Vagina (tissue), 2 donors: ENCODE data around the gene CHST5. TPM values are rescaled to one million over a fixed set of nuclear protein-coding genes. Genes with fewer than 3 reads are reported as not detected.

Experiments
- DNase-seq, 2 donors: peaks; one replicate each; pipeline ENCODE4 v3.0.0-alpha.2; 2017; ENCODE audit errors: extremely low spot score in 2 of 2
- H3K27ac ChIP-seq: fragments of 200-600 bp; sonication (generic); one replicate; pipeline ENCODE4 v1.5.1; 2019
- H3K27me3 ChIP-seq: fragments of 200-600 bp; sonication (generic); one replicate; pipeline ENCODE4 v1.5.1; 2019
- H3K36me3 ChIP-seq, 2 donors: fragments of 200-600 bp; sonication (generic); one replicate each; pipeline ENCODE4 v1.5.1; 2017 to 2019
- H3K4me1 ChIP-seq: fragments of 200-600 bp; sonication (generic); one replicate; pipeline ENCODE4 v1.5.1; 2019
- H3K4me3 ChIP-seq, 2 donors: fragments of 200-600 bp; sonication (generic); 1 replicate in 1 of 2; 2 replicates in 1 of 2; pipeline ENCODE4 v1.5.1; 2016 to 2019
- H3K9me3 ChIP-seq: fragments of 200-600 bp; sonication (generic); one replicate; pipeline ENCODE4 v1.5.1; 2019
- POLR2A ChIP-seq, 2 donors: fragments of 450-650 bp; IDR thresholded peaks; one replicate each; pipeline ENCODE4 v1.6.1; 2017; ENCODE audit warnings: antibody characterized with exemption in 2 of 2, mild to moderate bottlenecking in 2 of 2, moderate library complexity in 2 of 2
- POLR2AphosphoS5 ChIP-seq, 2 donors: sonication (generic); formaldehyde crosslinking; IDR thresholded peaks; one replicate each; pipeline ENCODE4 v1.9.0; 2017; ENCODE audit warnings: antibody characterized with exemption in 2 of 2, mild to moderate bottlenecking in 2 of 2, low read depth in 1 of 2; ENCODE audit not compliant: insufficient read depth in 1 of 2
- intact Hi-C: fragments of 100-400 bp; cut with DNase I; formaldehyde crosslinking; loops from one replicate; pipeline ENCODE4 v1.15.1; 2023
- total RNA-seq: library from RNA; depleted of rRNA; stranded (reverse); fragments of >200 nt; gene quantifications from one replicate; pipeline ENCODE4 v1.2.3, GENCODE V29; 2016
- TF ChIP-seq, protein P1 (sequence below), 3 experiments: fragments of 450-650 bp in 2 of 3; fragments of 200-600 bp in 1 of 3; sonication (generic) in 1 of 3; IDR thresholded peaks; one replicate each; pipeline ENCODE4 v1.5.1; 2017 to 2019; ENCODE audit warnings: antibody characterized with exemption in 3 of 3, mild to moderate bottlenecking in 2 of 3, moderate library complexity in 2 of 3

Gene CHST5
- not detected for total RNA-seq

DNA sequence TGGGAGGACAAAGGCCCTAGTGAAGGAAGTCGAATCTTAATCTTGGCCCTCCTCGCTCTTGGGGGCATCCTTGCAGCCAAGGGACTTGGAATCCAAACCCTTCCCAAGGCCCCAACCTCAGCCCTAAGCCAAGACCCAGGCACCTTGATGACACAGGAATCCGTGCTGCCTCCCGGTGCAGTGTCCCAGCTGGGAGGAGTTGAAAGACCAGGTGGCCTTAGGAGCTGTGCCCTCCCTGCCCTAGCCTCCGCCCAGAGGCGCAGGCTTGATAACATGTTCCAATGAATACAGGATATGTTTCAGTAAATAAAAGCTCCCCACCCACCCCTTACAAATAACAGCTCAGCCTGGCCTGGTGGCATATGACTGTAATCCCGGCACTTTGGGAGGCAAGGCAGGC is at the start of gene CHST5:
CHST5 (minus strand) TSS at position 208 of the 400 bp plus-strand sequence. CDS start 5,724 bp downstream, outside the sequence.
- Histone ChIP-seq H3K4me1 (no peaks in the 10 kb centered on the region), H3K27ac (no peak within 1 kb of the TSS), H3K4me3 (no peak within 1 kb of the TSS), H3K36me3 (no peaks in the 10 kb centered on the region), H3K27me3 (no peaks in the 10 kb centered on the region), H3K9me3 (no peaks in the 10 kb centered on the region)
- DNase-seq: no peak
- TF ChIP-seq POLR2AphosphoS5 (IDR thresholded peaks at IDR 0.05; ENCODE audit: insufficient read depth in 1 of 2, low read depth in 1 of 2) (no peak), POLR2A (IDR thresholded peaks at IDR 0.05) (no peak)
- TF ChIP-seq, protein P1, sequence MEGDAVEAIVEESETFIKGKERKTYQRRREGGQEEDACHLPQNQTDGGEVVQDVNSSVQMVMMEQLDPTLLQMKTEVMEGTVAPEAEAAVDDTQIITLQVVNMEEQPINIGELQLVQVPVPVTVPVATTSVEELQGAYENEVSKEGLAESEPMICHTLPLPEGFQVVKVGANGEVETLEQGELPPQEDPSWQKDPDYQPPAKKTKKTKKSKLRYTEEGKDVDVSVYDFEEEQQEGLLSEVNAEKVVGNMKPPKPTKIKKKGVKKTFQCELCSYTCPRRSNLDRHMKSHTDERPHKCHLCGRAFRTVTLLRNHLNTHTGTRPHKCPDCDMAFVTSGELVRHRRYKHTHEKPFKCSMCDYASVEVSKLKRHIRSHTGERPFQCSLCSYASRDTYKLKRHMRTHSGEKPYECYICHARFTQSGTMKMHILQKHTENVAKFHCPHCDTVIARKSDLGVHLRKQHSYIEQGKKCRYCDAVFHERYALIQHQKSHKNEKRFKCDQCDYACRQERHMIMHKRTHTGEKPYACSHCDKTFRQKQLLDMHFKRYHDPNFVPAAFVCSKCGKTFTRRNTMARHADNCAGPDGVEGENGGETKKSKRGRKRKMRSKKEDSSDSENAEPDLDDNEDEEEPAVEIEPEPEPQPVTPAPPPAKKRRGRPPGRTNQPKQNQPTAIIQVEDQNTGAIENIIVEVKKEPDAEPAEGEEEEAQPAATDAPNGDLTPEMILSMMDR (IDR thresholded peaks at IDR 0.05): no peak
- intact Hi-C loops: no loop called here

DNA sequence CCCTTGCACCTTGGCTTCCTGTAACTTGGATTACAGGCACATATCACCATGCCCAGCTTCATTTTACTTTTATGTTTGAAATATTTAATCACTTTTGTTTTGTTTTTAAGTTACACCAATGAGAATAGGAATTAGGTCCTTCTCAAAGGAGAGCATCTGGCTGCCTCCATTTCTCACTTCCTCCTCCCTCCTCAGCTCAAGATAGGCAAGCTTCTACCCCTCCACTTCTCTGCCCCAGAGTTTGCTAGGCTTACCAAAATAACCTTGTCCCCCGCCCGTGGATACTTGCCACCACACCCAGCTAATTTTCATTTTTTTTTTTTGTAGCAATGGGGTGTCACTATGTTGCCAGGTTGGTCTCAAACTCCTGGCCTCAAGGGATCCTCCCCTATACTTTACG is 48.2 kb upstream of the CHST5 start:
- Histone ChIP-seq H3K9me3 (no peaks in the 10 kb centered on the region), H3K27me3 (no peaks in the 10 kb centered on the region), H3K4me3 (no peak overlapping the region), H3K4me1 (no peaks in the 10 kb centered on the region), H3K27ac (no peak overlapping the region), H3K36me3 (peaks cover 0 to 11% of the 10 kb centered on the region in 2 donors)
- DNase-seq: no peak
- TF ChIP-seq, protein P1 (IDR thresholded peaks at IDR 0.05): no peak
- TF ChIP-seq POLR2AphosphoS5 (IDR thresholded peaks at IDR 0.05; ENCODE audit: insufficient read depth in 1 of 2, low read depth in 1 of 2) (no peak), POLR2A (IDR thresholded peaks at IDR 0.05) (no peak)
- intact Hi-C loops: no loop called here

DNA sequence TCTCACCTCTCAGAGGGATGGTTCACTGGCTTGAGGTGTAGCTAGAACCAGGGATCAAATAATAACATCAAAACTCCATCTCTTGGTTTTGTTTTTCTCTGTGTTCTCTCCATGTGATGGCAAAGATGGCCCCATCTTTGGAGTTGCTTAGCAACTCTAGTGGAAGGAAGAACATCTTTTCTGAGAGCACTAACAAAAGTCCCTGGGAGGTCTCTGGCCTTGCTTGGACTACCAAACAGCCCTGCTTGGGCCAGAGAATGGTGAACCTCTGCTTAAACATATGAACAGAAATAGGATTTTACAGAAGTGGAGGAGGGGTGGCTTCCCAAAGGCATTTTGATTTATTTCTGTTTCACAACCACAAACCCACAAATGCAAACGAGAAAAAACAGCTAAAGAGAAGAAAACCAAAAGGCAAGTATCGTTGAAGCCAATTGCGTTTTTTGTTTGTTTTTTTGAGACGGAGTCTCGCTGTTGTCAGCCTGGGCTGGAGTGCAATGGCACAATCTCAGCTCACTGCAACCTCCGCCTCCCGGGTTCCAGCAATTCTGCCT is 43.5 kb upstream of the CHST5 start:
- H3K36me3 ChIP-seq: peaks cover 0 to 49% of the 10 kb centered on the region in 2 donors
- no peaks in the 10 kb centered on the region for H3K27me3 ChIP-seq
- no peak for DNase-seq
- no peaks in the 10 kb centered on the region for H3K9me3 ChIP-seq
- no peaks in the 10 kb centered on the region for H3K4me1 ChIP-seq
- intact Hi-C loops: no loop called here
- TF ChIP-seq POLR2A (IDR thresholded peaks at IDR 0.05): no peak
- no peak for TF ChIP-seq POLR2AphosphoS5 (IDR thresholded peaks at IDR 0.05; ENCODE audit: insufficient read depth in 1 of 2, low read depth in 1 of 2)
- TF ChIP-seq, protein P1 (IDR thresholded peaks at IDR 0.05): no peak
- no peak overlapping the region for H3K27ac ChIP-seq
- H3K4me3 ChIP-seq: no peak overlapping the region

DNA sequence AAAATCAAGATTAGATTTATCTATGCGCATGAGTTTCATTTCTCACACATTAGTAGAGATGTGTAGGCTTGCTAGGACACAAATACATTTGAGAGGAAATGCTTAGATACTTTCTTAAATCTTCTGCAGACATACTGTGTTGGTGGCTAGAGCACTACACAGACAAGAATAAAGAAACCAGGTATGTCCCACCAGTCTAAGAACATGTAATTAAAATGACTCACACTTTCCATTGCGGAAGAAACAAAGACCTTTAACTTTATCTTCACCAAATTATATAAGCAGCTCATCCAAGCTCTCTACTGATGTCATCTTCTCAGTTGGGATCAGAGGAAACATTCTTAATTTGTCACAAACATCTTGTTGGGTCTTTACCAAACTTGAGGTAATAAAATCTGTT is 42.8 kb upstream of the CHST5 start:
- DNase-seq: no peak
- Histone ChIP-seq H3K4me3 (no peak overlapping the region), H3K9me3 (no peaks in the 10 kb centered on the region), H3K36me3 (peaks cover 0 to 55% of the 10 kb centered on the region in 2 donors), H3K4me1 (peaks cover under 1% of the 10 kb centered on the region), H3K27me3 (no peaks in the 10 kb centered on the region), H3K27ac (no peak overlapping the region)
- TF ChIP-seq, protein P1 (IDR thresholded peaks at IDR 0.05): no peak
- TF ChIP-seq POLR2AphosphoS5 (IDR thresholded peaks at IDR 0.05; ENCODE audit: insufficient read depth in 1 of 2, low read depth in 1 of 2) (no peak), POLR2A (IDR thresholded peaks at IDR 0.05) (no peak)
- intact Hi-C loops: no loop called here

DNA sequence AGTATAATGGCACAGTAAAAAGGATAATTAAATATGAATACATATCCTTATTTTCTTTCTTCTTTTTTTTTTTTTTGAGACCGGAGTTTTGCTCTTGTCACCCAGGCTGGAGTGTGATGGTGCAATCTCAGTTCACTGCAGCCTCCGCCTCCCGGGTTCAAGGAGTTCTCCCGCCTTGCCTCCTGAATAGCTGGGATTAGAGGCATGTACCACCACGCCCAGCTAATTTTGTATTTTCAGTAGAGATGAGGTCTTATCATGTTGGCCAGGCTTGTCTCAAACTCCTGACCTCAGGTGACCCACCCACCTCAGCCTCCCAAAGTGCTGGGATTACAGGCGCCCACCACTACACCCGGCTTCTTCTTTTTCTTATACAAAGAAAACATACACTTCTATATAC is 42.3 kb upstream of the CHST5 start:
- Histone ChIP-seq H3K4me1 (peaks cover 5% of the 10 kb centered on the region), H3K27ac (no peak overlapping the region), H3K4me3 (no peak overlapping the region), H3K36me3 (peaks cover 0 to 60% of the 10 kb centered on the region in 2 donors), H3K27me3 (no peaks in the 10 kb centered on the region), H3K9me3 (no peaks in the 10 kb centered on the region)
- intact Hi-C loops: no loop called here
- no peak for TF ChIP-seq POLR2AphosphoS5 (IDR thresholded peaks at IDR 0.05; ENCODE audit: insufficient read depth in 1 of 2, low read depth in 1 of 2)
- TF ChIP-seq POLR2A (IDR thresholded peaks at IDR 0.05): no peak
- TF ChIP-seq, protein P1 (IDR thresholded peaks at IDR 0.05): no peak
- no peak for DNase-seq
